H9 (cell line): ENCODE measurements around the gene CDYL2. TPM values are rescaled to one million over a fixed set of nuclear protein-coding genes. Genes with fewer than 3 reads are reported as not detected.

ENCODE experiments used
- DNase-seq: peaks from one replicate; pipeline ENCODE4 v3.0.0-alpha.2; 2017
- H2AFZ ChIP-seq: one replicate; pipeline ENCODE4 v1.6.1; 2013; ENCODE audit warnings: mild to moderate bottlenecking, low read length, control low read depth, moderate library complexity
- H2AK5ac ChIP-seq: 2 replicates; pipeline ENCODE4 v1.6.1; 2013; ENCODE audit warnings: low read length, control low read depth, mixed read lengths; ENCODE audit not compliant: insufficient read length
- H2BK120ac ChIP-seq: one replicate; pipeline ENCODE4 v1.6.1; 2013; ENCODE audit warnings: low read depth, mild to moderate bottlenecking, low read length, control low read depth, inconsistent platforms; ENCODE audit not compliant: poor library complexity, severe bottlenecking
- H2BK12ac ChIP-seq: 2 replicates; pipeline ENCODE4 v1.6.1; 2013; ENCODE audit warnings: low read length, control low read depth, mixed read lengths, low read depth; ENCODE audit not compliant: insufficient read length
- H2BK15ac ChIP-seq: 2 replicates; pipeline ENCODE4 v1.6.1; 2013; ENCODE audit warnings: low read depth, low read length, control low read depth
- H2BK20ac ChIP-seq: one replicate; pipeline ENCODE4 v1.6.1; 2013; ENCODE audit warnings: low read depth, mild to moderate bottlenecking, low read length, control low read depth, inconsistent platforms; ENCODE audit not compliant: poor library complexity, severe bottlenecking
- H2BK5ac ChIP-seq: 2 replicates; pipeline ENCODE4 v1.6.1; 2013; ENCODE audit warnings: low read length, control low read depth, mixed read lengths; ENCODE audit not compliant: insufficient read length
- H3K14ac ChIP-seq: 2 replicates; pipeline ENCODE4 v1.6.1; 2013; ENCODE audit warnings: low read length, control low read depth; ENCODE audit not compliant: insufficient read depth
- H3K18ac ChIP-seq: 2 replicates; pipeline ENCODE4 v1.6.1; 2013; ENCODE audit warnings: low read depth, mild to moderate bottlenecking, mixed read lengths, low read length, control low read depth; ENCODE audit not compliant: insufficient read length
- H3K23ac ChIP-seq: 2 replicates; pipeline ENCODE4 v1.6.1; 2013; ENCODE audit warnings: low read length, control low read depth, mixed read lengths, low read depth; ENCODE audit not compliant: insufficient read length
- H3K23me2 ChIP-seq: 2 replicates; pipeline ENCODE4 v1.6.1; 2013; ENCODE audit warnings: low read depth, mild to moderate bottlenecking, mixed read lengths, low read length, control low read depth; ENCODE audit not compliant: insufficient read length, poor library complexity, severe bottlenecking
- H3K27ac ChIP-seq: 2 replicates; pipeline ENCODE4 v1.5.1; 2013; ENCODE audit warnings: low read length, control low read depth, mixed read lengths, low read depth; ENCODE audit not compliant: insufficient read length
- H3K27me3 ChIP-seq: 2 replicates; pipeline ENCODE4 v1.6.1; 2013; ENCODE audit warnings: low read length, control low read depth, inconsistent platforms; ENCODE audit not compliant: insufficient read depth
- H3K4ac ChIP-seq: 2 replicates; pipeline ENCODE4 v1.6.1; 2013; ENCODE audit warnings: low read depth, mild to moderate bottlenecking, control low read depth, inconsistent platforms, low read length, moderate library complexity
- H3K4me1 ChIP-seq: 2 replicates; pipeline ENCODE4 v1.6.1; 2013; ENCODE audit warnings: low read length, control low read depth, inconsistent platforms; ENCODE audit not compliant: insufficient read depth
- H3K4me2 ChIP-seq: 2 replicates; pipeline ENCODE4 v1.6.1; 2013; ENCODE audit warnings: low read length, control low read depth, mixed read lengths; ENCODE audit not compliant: insufficient read length, insufficient read depth
- H3K56ac ChIP-seq: 2 replicates; pipeline ENCODE4 v1.6.1; 2013; ENCODE audit warnings: low read depth, mild to moderate bottlenecking, mixed read lengths, low read length, control low read depth; ENCODE audit not compliant: insufficient read length
- H3K79me1 ChIP-seq: 2 replicates; pipeline ENCODE4 v1.6.1; 2013; ENCODE audit warnings: low read depth, mild to moderate bottlenecking, moderate library complexity, low read length, control low read depth, inconsistent platforms; ENCODE audit not compliant: insufficient read depth, poor library complexity, severe bottlenecking
- H3K79me2 ChIP-seq: 2 replicates; pipeline ENCODE4 v1.6.1; 2013; ENCODE audit warnings: low read length, control low read depth, inconsistent platforms; ENCODE audit not compliant: insufficient read depth
- H3K9ac ChIP-seq: 2 replicates; pipeline ENCODE4 v1.6.1; 2013; ENCODE audit warnings: low read length, control low read depth, mixed read lengths; ENCODE audit not compliant: insufficient read length; ENCODE audit errors: extremely low read depth
- H3K9me3 ChIP-seq: one replicate; pipeline ENCODE4 v1.6.1; 2013; ENCODE audit warnings: low read depth, low read length, inconsistent platforms; ENCODE audit not compliant: control insufficient read depth
- H3T11ph ChIP-seq: one replicate; pipeline ENCODE4 v1.6.1; 2013; ENCODE audit warnings: mild to moderate bottlenecking, low read length, control low read depth, inconsistent platforms
- H4K20me1 ChIP-seq: one replicate; pipeline ENCODE4 v1.6.1; 2013; ENCODE audit not compliant: control insufficient read depth, insufficient read length, insufficient read depth
- H4K5ac ChIP-seq: 2 replicates; pipeline ENCODE4 v1.6.1; 2013; ENCODE audit warnings: low read depth, mild to moderate bottlenecking, mixed read lengths, low read length, control low read depth; ENCODE audit not compliant: insufficient read length
- H4K8ac ChIP-seq: replicated peaks from 2 replicates; pipeline ENCODE4 v1.6.1; 2013; ENCODE audit warnings: low read length, control low read depth, mixed read lengths, low read depth; ENCODE audit not compliant: insufficient read length
- H4K91ac ChIP-seq: 2 replicates; pipeline ENCODE4 v1.6.1; 2013; ENCODE audit warnings: low read depth, mild to moderate bottlenecking, moderate library complexity, mixed read lengths, low read length, control low read depth; ENCODE audit not compliant: insufficient read length
- H3K27ac Mint-ChIP-seq, 3 experiments: 2 replicates in 2 of 3; 3 replicates in 1 of 3; pipeline ENCODE4 v1.8.0; 2020 to 2021; ENCODE audit warnings: mixed read lengths in 3 of 3, mild to moderate bottlenecking in 1 of 3, moderate library complexity in 1 of 3
- H3K27me3 Mint-ChIP-seq: 2 replicates; pipeline ENCODE4 v1.8.0; 2021; ENCODE audit warnings: low read depth, mild to moderate bottlenecking, moderate library complexity, mixed read lengths
- H3K36me3 Mint-ChIP-seq, 3 experiments: 2 replicates in 2 of 3; 3 replicates in 1 of 3; pipeline ENCODE4 v1.8.0; 2020 to 2021; ENCODE audit warnings: low read depth in 3 of 3, mixed read lengths in 3 of 3; ENCODE audit not compliant: insufficient read depth in 1 of 3
- H3K4me1 Mint-ChIP-seq, 2 experiments: 2 replicates each; pipeline ENCODE4 v1.8.0; 2020; ENCODE audit warnings: mixed read lengths in 2 of 2
- H3K4me3 Mint-ChIP-seq, 2 experiments: 2 replicates in 1 of 2; 3 replicates in 1 of 2; pipeline ENCODE4 v1.8.0; 2020 to 2021; ENCODE audit warnings: mild to moderate bottlenecking in 2 of 2, mixed read lengths in 2 of 2, moderate library complexity in 1 of 2
- H3K9me3 Mint-ChIP-seq, 2 experiments: 2 replicates in 1 of 2; 3 replicates in 1 of 2; pipeline ENCODE4 v1.8.0; 2020; ENCODE audit warnings: mild to moderate bottlenecking in 2 of 2, mixed read lengths in 2 of 2, moderate library complexity in 1 of 2
- WGBS: extraction: QIAGEN DNeasy Blood & Tissue Kit; methylation state at CpG from one replicate; pipeline ENCODE4 v1.1.7; 2013; ENCODE audit warnings: missing lambda C conversion rate, low lambda C conversion rate, mixed read lengths; ENCODE audit not compliant: insufficient read length; ENCODE audit errors: extremely low coverage; 5-methylcytosine and 5-hydroxymethylcytosine counted together
- total RNA-seq: library from RNA; stranded (reverse); gene quantifications from 2 replicates; pipeline ENCODE4 v1.2.1, GENCODE V29; 2021
- TF ChIP-seq, protein P1 (sequence below): fragments of 200-600 bp; sonication (generic); conservative IDR thresholded peaks from 3 replicates; pipeline ENCODE4 v1.8.0; 2021; ENCODE audit warnings: antibody characterized with exemption, mild to moderate bottlenecking

Gene CDYL2
- total RNA-seq, 1 experiment from 2014 or later, result 4.2 TPM

DNA sequence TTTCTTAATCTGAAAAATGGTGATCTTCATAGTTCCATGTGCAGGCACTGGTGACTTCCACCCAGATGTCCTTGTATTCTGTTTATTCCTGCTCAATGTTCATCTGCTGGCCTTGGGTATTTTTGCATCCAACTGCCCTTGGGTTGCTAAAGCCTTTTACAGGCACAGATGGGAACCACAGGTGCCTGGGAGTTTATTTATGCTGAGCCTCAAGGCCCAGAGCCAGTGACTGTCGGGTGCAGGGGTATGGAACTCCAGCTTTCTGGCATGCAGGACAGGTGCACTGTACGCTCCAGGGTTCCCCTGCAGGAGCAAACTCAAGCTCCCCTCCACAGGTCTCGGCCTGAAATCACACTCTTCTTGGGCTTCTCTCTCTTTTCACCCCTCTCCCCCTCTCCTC, 241.3 kb downstream of the CDYL2 start:
- Histone ChIP-seq H2BK5ac (no peak overlapping the region), H2BK12ac (no peak overlapping the region), H3K23ac (no peak overlapping the region), H2AFZ (no peak overlapping the region), H3K79me2 (no peaks in the 10 kb centered on the region), H3K18ac (no peak overlapping the region), H4K5ac (no peak overlapping the region), H4K8ac (no peak overlapping the region), H2BK120ac (no peak overlapping the region), H3K27me3 (no peaks in the 10 kb centered on the region), H3K79me1 (no peaks in the 10 kb centered on the region), H3K9ac (no peak overlapping the region), H3K9me3 (no peaks in the 10 kb centered on the region), H3T11ph (no peak overlapping the region), H4K91ac (no peak overlapping the region), H3K23me2 (no peaks in the 10 kb centered on the region), H2BK15ac (no peak overlapping the region), H4K20me1 (no peaks in the 10 kb centered on the region), H2AK5ac (no peak overlapping the region), H3K4ac (no peak overlapping the region), H2BK20ac (no peak overlapping the region), H3K4me1 (peaks cover 6% of the 10 kb centered on the region; the same call in 1 of the 2 replicates), H3K27ac (no peak overlapping the region), H3K14ac (no peak overlapping the region), H3K4me2 (no peak overlapping the region), H3K56ac (no peak overlapping the region)
- WGBS, result no CpG with 5 or more reads among the region's 3 CpGs
- Mint-ChIP-seq H3K4me1 (peaks cover 0 to 3% of the 10 kb centered on the region in 2 experiments; a peak in 1 of 4 replicates), H3K27me3 (peaks cover 10% of the 10 kb centered on the region), H3K4me3 (no peak overlapping the region), H3K27ac (peak overlapping the region in 1 of 3 experiments; percentile 83; a peak in 1 of 7 replicates), H3K9me3 (peaks cover 0 to 9% of the 10 kb centered on the region in 2 experiments; a peak in 3 of 5 replicates), H3K36me3 (no peaks in the 10 kb centered on the region)
- DNase-seq, result no peak
- TF ChIP-seq, protein P1, sequence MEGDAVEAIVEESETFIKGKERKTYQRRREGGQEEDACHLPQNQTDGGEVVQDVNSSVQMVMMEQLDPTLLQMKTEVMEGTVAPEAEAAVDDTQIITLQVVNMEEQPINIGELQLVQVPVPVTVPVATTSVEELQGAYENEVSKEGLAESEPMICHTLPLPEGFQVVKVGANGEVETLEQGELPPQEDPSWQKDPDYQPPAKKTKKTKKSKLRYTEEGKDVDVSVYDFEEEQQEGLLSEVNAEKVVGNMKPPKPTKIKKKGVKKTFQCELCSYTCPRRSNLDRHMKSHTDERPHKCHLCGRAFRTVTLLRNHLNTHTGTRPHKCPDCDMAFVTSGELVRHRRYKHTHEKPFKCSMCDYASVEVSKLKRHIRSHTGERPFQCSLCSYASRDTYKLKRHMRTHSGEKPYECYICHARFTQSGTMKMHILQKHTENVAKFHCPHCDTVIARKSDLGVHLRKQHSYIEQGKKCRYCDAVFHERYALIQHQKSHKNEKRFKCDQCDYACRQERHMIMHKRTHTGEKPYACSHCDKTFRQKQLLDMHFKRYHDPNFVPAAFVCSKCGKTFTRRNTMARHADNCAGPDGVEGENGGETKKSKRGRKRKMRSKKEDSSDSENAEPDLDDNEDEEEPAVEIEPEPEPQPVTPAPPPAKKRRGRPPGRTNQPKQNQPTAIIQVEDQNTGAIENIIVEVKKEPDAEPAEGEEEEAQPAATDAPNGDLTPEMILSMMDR, result no peak
